ENCODE results near the gene PPP1R1A. TPM values are rescaled to one million over a fixed set of nuclear protein-coding genes. Genes with fewer than 3 reads are reported as not detected.

The PPP1R1A gene
- total and polyA plus RNA-seq, 5 experiments from 2014 or later = not detected

- no peaks in the 10 kb centered on the region for H3K9me3 Mint-ChIP-seq
- H3K36me3 Mint-ChIP-seq = no peaks in the 10 kb centered on the region
- H3K4me1 Mint-ChIP-seq = peaks cover 0 to 10% (median 7%) of the 10 kb centered on the region in 4 donors
- H3K27ac Mint-ChIP-seq = no peak overlapping the region
- DNase-seq = no peak
- no peak for ATAC-seq
- H3K27me3 Mint-ChIP-seq = peaks cover 27 to 64% (median 32%) of the 10 kb centered on the region in 5 donors
- POLR2A ChIA-PET = no interaction called here
- no peak overlapping the region for H3K4me3 Mint-ChIP-seq
These were observed 28.6 kb upstream of the PPP1R1A start for GRCh38 chr12:54616933-54617680.

DNA sequence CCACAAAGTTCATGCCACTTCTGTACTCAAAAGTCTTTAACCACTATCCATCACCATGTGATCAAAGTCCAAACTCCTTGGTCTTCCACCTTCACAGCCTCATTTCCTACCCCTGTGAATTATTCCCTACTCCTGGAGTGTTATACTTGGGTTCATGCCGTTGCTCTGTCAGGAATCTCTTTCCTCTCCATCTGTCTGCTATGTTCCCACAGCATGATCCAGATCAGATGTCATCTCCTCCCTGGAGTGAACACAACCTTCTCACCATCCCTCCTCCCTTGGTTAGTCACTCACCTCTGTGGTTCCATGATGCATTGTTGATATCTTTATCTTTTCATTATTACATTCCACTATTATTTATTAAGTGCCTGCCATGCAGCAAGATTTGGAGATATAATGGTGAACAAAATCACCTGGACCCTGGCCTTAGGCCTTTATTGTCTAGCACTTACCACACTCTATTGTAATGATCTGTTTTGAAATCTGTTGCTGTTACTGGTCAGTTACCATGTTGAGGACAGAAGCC, 23.8 kb upstream of the PPP1R1A start:
- no peak for ATAC-seq

GRCh38 chr12:54611715-54612149, 23.3 kb upstream of the PPP1R1A start:
- no peak overlapping the region for H3K4me3 Mint-ChIP-seq
- peaks cover 0 to 5% (median 2%) of the 10 kb centered on the region in 4 donors for H3K4me1 Mint-ChIP-seq
- POLR2A ChIA-PET = no interaction called here
- DNase-seq = no peak
- no peaks in the 10 kb centered on the region for H3K36me3 Mint-ChIP-seq
- peaks cover 25 to 39% (median 35%) of the 10 kb centered on the region in 5 donors for H3K27me3 Mint-ChIP-seq
- no peak for ATAC-seq
- no peak overlapping the region for H3K27ac Mint-ChIP-seq
- H3K9me3 Mint-ChIP-seq = no peaks in the 10 kb centered on the region

More for the DNA sequence above, 23.8 kb upstream of the PPP1R1A start:
- no peak overlapping the region for H3K4me3 Mint-ChIP-seq
- no peaks in the 10 kb centered on the region for H3K9me3 Mint-ChIP-seq
- H3K27ac Mint-ChIP-seq = no peak overlapping the region
- H3K27me3 Mint-ChIP-seq = peaks cover 26 to 44% (median 39%) of the 10 kb centered on the region in 5 donors
- no peak for DNase-seq
- POLR2A ChIA-PET = no interaction called here
- H3K36me3 Mint-ChIP-seq = no peaks in the 10 kb centered on the region
- H3K4me1 Mint-ChIP-seq = peaks cover 0 to 10% (median 8%) of the 10 kb centered on the region in 4 donors

GRCh38 chr12:54608769-54609168, 20.3 kb upstream of the PPP1R1A start:
- ATAC-seq (no peak), DNase-seq (no peak)
- no peaks in the 10 kb centered on the region for H3K36me3 Mint-ChIP-seq
- no peaks in the 10 kb centered on the region for H3K9me3 Mint-ChIP-seq
- H3K27me3 Mint-ChIP-seq = peaks cover 9 to 19% (median 16%) of the 10 kb centered on the region in 5 donors
- no peak overlapping the region for H3K4me3 Mint-ChIP-seq
- H3K4me1 Mint-ChIP-seq = peaks cover 0 to 3% (median 0%) of the 10 kb centered on the region in 4 donors
- POLR2A ChIA-PET = no interaction called here
- H3K27ac Mint-ChIP-seq = no peak overlapping the region

GRCh38 chr12:54608156-54608555, 19.7 kb upstream of the PPP1R1A start:
- peak overlapping the region in 1 of 10 donors; percentile 63 for H3K27ac Mint-ChIP-seq

GRCh38 chr12:54606556-54606955, 18.1 kb upstream of the PPP1R1A start:
- ATAC-seq (no peak), DNase-seq (no peak)
- POLR2A ChIA-PET = no interaction called here

More at GRCh38 chr12:54608156-54608555, 19.7 kb upstream of the PPP1R1A start:
- peaks cover 9 to 19% (median 12%) of the 10 kb centered on the region in 5 donors for H3K27me3 Mint-ChIP-seq
- H3K9me3 Mint-ChIP-seq = no peaks in the 10 kb centered on the region
- H3K4me1 Mint-ChIP-seq = peaks cover 2 to 3% (median 3%) of the 10 kb centered on the region in 4 donors
- DNase-seq (no peak), ATAC-seq (no peak)
- no peak overlapping the region for H3K4me3 Mint-ChIP-seq
- no peaks in the 10 kb centered on the region for H3K36me3 Mint-ChIP-seq
- POLR2A ChIA-PET = no interaction called here

DNA sequence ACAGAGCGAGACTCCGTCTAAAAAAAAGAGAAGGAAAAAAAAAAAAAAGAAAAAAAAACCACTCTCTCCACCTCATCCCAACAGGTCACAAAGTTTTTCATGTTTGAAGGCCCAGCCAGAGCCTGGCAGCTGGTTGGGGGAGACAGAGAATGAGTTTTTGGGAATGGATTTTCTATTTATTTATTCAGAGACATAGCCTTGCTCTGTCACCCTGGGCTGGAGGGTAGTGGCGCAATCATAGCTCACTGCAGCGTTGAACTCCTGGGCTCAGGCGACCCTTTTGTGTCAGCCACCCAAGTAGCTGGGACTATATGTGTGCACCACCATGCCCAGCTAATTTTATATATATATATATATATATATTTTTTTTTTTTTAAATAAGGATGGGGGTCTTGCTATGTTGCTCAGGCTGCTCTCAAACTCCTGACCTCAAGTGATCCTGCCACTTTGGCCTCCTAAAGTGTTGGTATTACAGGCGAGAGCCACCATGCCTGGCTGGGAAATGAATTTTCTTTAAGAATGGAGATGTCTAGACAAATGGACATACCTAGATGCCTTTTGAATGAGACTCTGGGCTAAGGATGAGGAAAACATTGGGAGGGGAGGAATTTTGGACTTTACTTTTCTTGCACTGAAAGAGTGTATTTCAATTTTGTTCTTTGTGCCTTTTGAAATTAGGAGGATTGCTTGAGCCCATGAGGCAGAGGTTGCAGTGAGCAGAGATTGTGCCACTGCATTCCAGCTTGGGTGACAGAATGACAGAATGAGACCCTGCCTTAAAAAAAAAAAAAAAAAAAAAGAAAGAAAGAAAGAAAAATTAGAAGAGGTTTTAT, 16.9 kb upstream of the PPP1R1A start:
- DNase-seq (no peak), ATAC-seq (no peak)
- POLR2A ChIA-PET = interaction anchor here (0.7 kb wide), 1 partner anchor 50 kb away, joined by 4 read pairs; no protein-coding TSS in a partner anchor
- Mint-ChIP-seq H3K4me1 (peaks cover 2 to 9% (median 4%) of the 10 kb centered on the region in 4 donors), H3K27ac (no peak overlapping the region), H3K4me3 (no peak overlapping the region), H3K9me3 (no peaks in the 10 kb centered on the region), H3K36me3 (no peaks in the 10 kb centered on the region), H3K27me3 (peaks cover 0 to 12% (median 6%) of the 10 kb centered on the region in 5 donors)

More at GRCh38 chr12:54606556-54606955, 18.1 kb upstream of the PPP1R1A start:
- Mint-ChIP-seq H3K36me3 (no peaks in the 10 kb centered on the region), H3K27me3 (peaks cover 0 to 12% (median 10%) of the 10 kb centered on the region in 5 donors), H3K4me3 (no peak overlapping the region), H3K9me3 (no peaks in the 10 kb centered on the region), H3K4me1 (peaks cover 2 to 9% (median 4%) of the 10 kb centered on the region in 4 donors), H3K27ac (no peak overlapping the region)

DNA sequence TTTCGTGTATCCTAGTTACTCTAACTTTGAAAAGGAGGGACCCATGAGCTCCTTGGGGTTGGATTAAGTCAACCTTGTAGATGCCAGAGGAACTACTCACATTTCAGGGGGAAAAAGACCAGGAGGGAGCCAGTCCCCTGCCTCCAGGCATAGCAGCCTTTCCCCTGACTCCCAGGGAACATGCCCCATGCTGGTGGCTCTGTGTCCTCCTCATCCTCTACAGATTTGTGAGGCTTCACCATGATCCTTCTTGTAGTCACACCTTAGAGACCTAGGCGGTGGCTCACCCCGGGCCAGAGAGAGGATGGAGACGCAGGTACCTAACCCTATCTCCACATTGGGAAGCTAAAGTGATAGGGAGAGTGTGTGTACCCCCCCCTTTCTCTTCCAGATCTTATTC, 16.0 kb upstream of the PPP1R1A start:
- Mint-ChIP-seq H3K36me3 (no peaks in the 10 kb centered on the region), H3K4me1 (peaks cover 2 to 9% (median 4%) of the 10 kb centered on the region in 4 donors), H3K9me3 (no peaks in the 10 kb centered on the region), H3K27me3 (peaks cover 0 to 15% (median 7%) of the 10 kb centered on the region in 5 donors), H3K4me3 (no peak overlapping the region), H3K27ac (no peak overlapping the region)
- POLR2A ChIA-PET = no interaction called here
- DNase-seq (no peak), ATAC-seq (no peak)

- H3K27ac Mint-ChIP-seq = no peak overlapping the region
- H3K9me3 Mint-ChIP-seq = no peaks in the 10 kb centered on the region
- peaks cover 0 to 20% (median 9%) of the 10 kb centered on the region in 5 donors for H3K27me3 Mint-ChIP-seq
- H3K4me1 Mint-ChIP-seq = peaks cover 2 to 9% (median 4%) of the 10 kb centered on the region in 4 donors
- DNase-seq (no peak), ATAC-seq (no peak)
- H3K36me3 Mint-ChIP-seq = no peaks in the 10 kb centered on the region
- H3K4me3 Mint-ChIP-seq = no peak overlapping the region
- POLR2A ChIA-PET = no interaction called here
These were observed 15.4 kb upstream of the PPP1R1A start for GRCh38 chr12:54603872-54604271.

- DNase-seq = peak; percentile 17 to 77 (median 62)
- peaks cover 0 to 19% (median 12%) of the 10 kb centered on the region in 5 donors for H3K27me3 Mint-ChIP-seq
- peak overlapping the region in 2 of 10 donors; percentile 24 to 33 for H3K27ac Mint-ChIP-seq
- H3K36me3 Mint-ChIP-seq = no peaks in the 10 kb centered on the region
- no peaks in the 10 kb centered on the region for H3K9me3 Mint-ChIP-seq
- peak; percentile 96 to 97 for ATAC-seq
- POLR2A ChIA-PET = no interaction called here
- peaks cover 2 to 9% (median 4%) of the 10 kb centered on the region in 4 donors for H3K4me1 Mint-ChIP-seq
- H3K4me3 Mint-ChIP-seq = no peak overlapping the region
These were observed 14.8 kb upstream of the PPP1R1A start for GRCh38 chr12:54603173-54603814.

- POLR2A ChIA-PET = no interaction called here
- no peaks in the 10 kb centered on the region for H3K9me3 Mint-ChIP-seq
- H3K27ac Mint-ChIP-seq = peak overlapping the region in 3 of 10 donors; percentile 7 to 33 (median 24)
These were observed 14.2 kb upstream of the PPP1R1A start for GRCh38 chr12:54602661-54603060.

DNA sequence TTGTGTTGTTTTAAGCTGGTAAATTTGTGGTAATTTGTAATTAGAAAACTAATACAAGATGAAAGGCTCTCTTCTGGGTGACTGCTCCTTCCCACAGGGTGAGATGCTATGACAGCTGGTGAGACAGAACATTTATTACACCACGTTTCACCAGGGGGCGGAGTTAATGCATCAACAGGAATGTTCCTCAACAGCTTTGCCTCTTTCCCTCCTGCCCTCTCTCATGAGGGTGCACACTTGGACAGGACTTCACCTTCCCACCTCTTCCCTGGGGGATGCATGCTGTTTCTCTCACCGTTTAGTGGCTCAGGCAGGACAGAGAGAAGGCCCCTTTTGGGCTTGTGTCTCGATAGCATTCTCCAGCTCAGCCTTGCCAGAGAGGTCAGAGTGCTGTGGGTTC, 13.4 kb upstream of the PPP1R1A start:
- Mint-ChIP-seq H3K4me1 (peaks cover 2 to 10% (median 3%) of the 10 kb centered on the region in 4 donors), H3K9me3 (no peaks in the 10 kb centered on the region), H3K36me3 (no peaks in the 10 kb centered on the region), H3K27ac (no peak overlapping the region), H3K27me3 (peaks cover 1 to 21% (median 6%) of the 10 kb centered on the region in 5 donors), H3K4me3 (no peak overlapping the region)
- no peak for ATAC-seq
- POLR2A ChIA-PET = no interaction called here
- no peak for DNase-seq

More at GRCh38 chr12:54602661-54603060, 14.2 kb upstream of the PPP1R1A start:
- H3K36me3 Mint-ChIP-seq = no peaks in the 10 kb centered on the region
- peaks cover 0 to 19% (median 10%) of the 10 kb centered on the region in 5 donors for H3K27me3 Mint-ChIP-seq
- no peak for ATAC-seq
- no peak for DNase-seq
- peaks cover 2 to 9% (median 4%) of the 10 kb centered on the region in 4 donors for H3K4me1 Mint-ChIP-seq
- no peak overlapping the region for H3K4me3 Mint-ChIP-seq
